ENCODE results near the gene PRIMA1. TPM values are rescaled to one million over a fixed set of nuclear protein-coding genes. Genes with fewer than 3 reads are reported as not detected.

PRIMA1 gene
- total RNA-seq, 1 experiment from 2014 or later, result 1.0 TPM

- CTCF ChIA-PET, result no interaction called here
- DNase-seq, result no peak
- Mint-ChIP-seq H3K4me3 (ENCODE audit: unreplicated experiment) (no peak overlapping the region), H3K36me3 (ENCODE audit: insufficient read depth, unreplicated experiment) (no peaks in the 10 kb centered on the region), H3K27me3 (ENCODE audit: insufficient read depth, unreplicated experiment) (peaks cover 13% of the 10 kb centered on the region), H3K27ac (ENCODE audit: unreplicated experiment) (no peak overlapping the region), H3K4me1 (ENCODE audit: low read depth, unreplicated experiment) (peaks cover 9% of the 10 kb centered on the region), H3K9me3 (ENCODE audit: unreplicated experiment) (no peaks in the 10 kb centered on the region)
- BruUV-seq (replicated peaks), result no TSS peak
- Histone ChIP-seq H3K4me1 (no peaks in the 10 kb centered on the region), H3K36me3 (ENCODE audit: control insufficient read depth, insufficient read depth, low read length) (no peaks in the 10 kb centered on the region), H3K27me3 (replicated peaks; ENCODE audit: control insufficient read depth, insufficient read depth, low read length) (no peaks in the 10 kb centered on the region), H3K4me3 (ENCODE audit: low read depth, low read length) (no peak overlapping the region), H3K9me3 (0 out of 2 replicates have a peak, but pooled peaks cover 6% of the 10 kb centered on the region)
- TF ChIP-seq, protein P1, sequence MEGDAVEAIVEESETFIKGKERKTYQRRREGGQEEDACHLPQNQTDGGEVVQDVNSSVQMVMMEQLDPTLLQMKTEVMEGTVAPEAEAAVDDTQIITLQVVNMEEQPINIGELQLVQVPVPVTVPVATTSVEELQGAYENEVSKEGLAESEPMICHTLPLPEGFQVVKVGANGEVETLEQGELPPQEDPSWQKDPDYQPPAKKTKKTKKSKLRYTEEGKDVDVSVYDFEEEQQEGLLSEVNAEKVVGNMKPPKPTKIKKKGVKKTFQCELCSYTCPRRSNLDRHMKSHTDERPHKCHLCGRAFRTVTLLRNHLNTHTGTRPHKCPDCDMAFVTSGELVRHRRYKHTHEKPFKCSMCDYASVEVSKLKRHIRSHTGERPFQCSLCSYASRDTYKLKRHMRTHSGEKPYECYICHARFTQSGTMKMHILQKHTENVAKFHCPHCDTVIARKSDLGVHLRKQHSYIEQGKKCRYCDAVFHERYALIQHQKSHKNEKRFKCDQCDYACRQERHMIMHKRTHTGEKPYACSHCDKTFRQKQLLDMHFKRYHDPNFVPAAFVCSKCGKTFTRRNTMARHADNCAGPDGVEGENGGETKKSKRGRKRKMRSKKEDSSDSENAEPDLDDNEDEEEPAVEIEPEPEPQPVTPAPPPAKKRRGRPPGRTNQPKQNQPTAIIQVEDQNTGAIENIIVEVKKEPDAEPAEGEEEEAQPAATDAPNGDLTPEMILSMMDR (IDR thresholded peaks at IDR 0.05; ENCODE audit: insufficient read depth in 1 of 2, low read depth in 1 of 2, low read length in 1 of 2, severe bottlenecking in 1 of 2, unreplicated experiment in 1 of 2), result no peak
- POLR2A ChIA-PET, result no interaction called here
- intact Hi-C loops (cut with micrococcal nuclease; ENCODE audit: unreplicated experiment), result no loop called here
Observed at GRCh38 chr14:93685121-93685895, 103.0 kb downstream of the PRIMA1 start.

DNA sequence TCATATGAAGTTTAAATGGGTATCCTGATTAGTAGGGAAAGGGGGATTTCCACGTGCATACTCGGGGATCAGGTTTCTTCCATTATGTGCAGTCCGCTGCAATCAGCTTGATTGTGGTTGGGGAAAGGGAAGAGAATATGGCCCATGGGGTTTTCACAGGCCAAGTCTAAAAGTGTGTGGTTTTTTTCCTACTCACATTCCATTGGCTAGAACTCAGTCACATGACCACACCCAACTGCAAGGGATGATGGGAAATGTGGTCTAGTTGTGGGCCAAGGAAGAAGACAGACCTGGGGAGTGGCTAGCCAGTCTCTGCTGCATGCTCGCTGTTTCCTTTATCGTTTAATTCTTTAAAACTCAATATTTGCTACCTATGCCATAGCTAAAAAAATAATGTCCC, 105.1 kb downstream of the PRIMA1 start:
- no peaks in the 10 kb centered on the region for H3K36me3 ChIP-seq (ENCODE audit: control insufficient read depth, insufficient read depth, low read length)
- ChIA-PET POLR2A (no interaction called here), CTCF (no interaction called here)
- Mint-ChIP-seq H3K27me3 (ENCODE audit: insufficient read depth, unreplicated experiment) (peaks cover 10% of the 10 kb centered on the region), H3K27ac (ENCODE audit: unreplicated experiment) (no peak overlapping the region), H3K4me1 (ENCODE audit: low read depth, unreplicated experiment) (peaks cover 7% of the 10 kb centered on the region), H3K36me3 (ENCODE audit: insufficient read depth, unreplicated experiment) (no peaks in the 10 kb centered on the region), H3K9me3 (ENCODE audit: unreplicated experiment) (no peaks in the 10 kb centered on the region), H3K4me3 (ENCODE audit: unreplicated experiment) (no peak overlapping the region)
- TF ChIP-seq, protein P1 (IDR thresholded peaks at IDR 0.05; ENCODE audit: insufficient read depth in 1 of 2, low read depth in 1 of 2, low read length in 1 of 2, severe bottlenecking in 1 of 2, unreplicated experiment in 1 of 2), result no peak
- H3K4me3 ChIP-seq (ENCODE audit: low read depth, low read length), result no peak overlapping the region
- DNase-seq, result peak; percentile 56 to 60
- intact Hi-C loops (cut with micrococcal nuclease; ENCODE audit: unreplicated experiment), result no loop called here
- no peaks in the 10 kb centered on the region for H3K27me3 ChIP-seq (replicated peaks; ENCODE audit: control insufficient read depth, insufficient read depth, low read length)
- no TSS peak for BruUV-seq (replicated peaks)
- H3K9me3 ChIP-seq, result 0 out of 2 replicates have a peak, but pooled peaks cover 6% of the 10 kb centered on the region
- H3K4me1 ChIP-seq, result no peaks in the 10 kb centered on the region

- Mint-ChIP-seq H3K36me3 (ENCODE audit: insufficient read depth, unreplicated experiment) (no peaks in the 10 kb centered on the region), H3K4me3 (ENCODE audit: unreplicated experiment) (no peak overlapping the region), H3K27ac (ENCODE audit: unreplicated experiment) (no peak overlapping the region), H3K27me3 (ENCODE audit: insufficient read depth, unreplicated experiment) (peaks cover 10% of the 10 kb centered on the region), H3K9me3 (ENCODE audit: unreplicated experiment) (no peaks in the 10 kb centered on the region), H3K4me1 (ENCODE audit: low read depth, unreplicated experiment) (no peaks in the 10 kb centered on the region)
- ChIA-PET CTCF (no interaction called here), POLR2A (no interaction called here)
- no peaks in the 10 kb centered on the region for H3K27me3 ChIP-seq (replicated peaks; ENCODE audit: control insufficient read depth, insufficient read depth, low read length)
- TF ChIP-seq, protein P1 (IDR thresholded peaks at IDR 0.05; ENCODE audit: insufficient read depth in 1 of 2, low read depth in 1 of 2, low read length in 1 of 2, severe bottlenecking in 1 of 2, unreplicated experiment in 1 of 2), result no peak
- 0 out of 2 replicates have a peak, but pooled peaks cover 6% of the 10 kb centered on the region for H3K9me3 ChIP-seq
- no peaks in the 10 kb centered on the region for H3K4me1 ChIP-seq
- no peaks in the 10 kb centered on the region for H3K36me3 ChIP-seq (ENCODE audit: control insufficient read depth, insufficient read depth, low read length)
- intact Hi-C loops (cut with micrococcal nuclease; ENCODE audit: unreplicated experiment), result no loop called here
- no peak for DNase-seq
- no peak overlapping the region for H3K4me3 ChIP-seq (ENCODE audit: low read depth, low read length)
- no TSS peak for BruUV-seq (replicated peaks)
Observed at GRCh38 chr14:93682459-93682858, 105.8 kb downstream of the PRIMA1 start.
